Loucy (cell line): Measurements from ENCODE around the gene STARD13.

Source experiments
- H2AFZ ChIP-seq: fragments of 200-600 bp; sonication (generic); 2 replicates; pipeline ENCODE4 v1.6.0; 2016; ENCODE audit warnings: antibody characterized with exemption, mild to moderate bottlenecking, low read length, moderate library complexity
- H3F3A ChIP-seq: fragments of 200-600 bp; 2 replicates; pipeline ENCODE4 v1.6.0; 2016; ENCODE audit warnings: antibody characterized with exemption, low read depth, mild to moderate bottlenecking
- H3K27me3 ChIP-seq: fragments of 200-600 bp; sonication (generic); 2 replicates; pipeline ENCODE4 v1.6.1; 2014; ENCODE audit warnings: low read length, mild to moderate bottlenecking; ENCODE audit not compliant: insufficient read depth, poor library complexity, severe bottlenecking
- H3K36me3 ChIP-seq: fragments of 200-600 bp; sonication (generic); 2 replicates; pipeline ENCODE4 v1.6.1; 2016; ENCODE audit warnings: low read length; ENCODE audit not compliant: insufficient read depth
- H3K4me1 ChIP-seq: fragments of 200-600 bp; sonication (generic); 2 replicates; pipeline ENCODE4 v1.5.1; 2014; ENCODE audit warnings: low read length, mild to moderate bottlenecking; ENCODE audit not compliant: insufficient read depth, poor library complexity, severe bottlenecking
- H3K4me2 ChIP-seq: fragments of 200-600 bp; sonication (generic); 2 replicates; pipeline ENCODE4 v1.6.0; 2014; ENCODE audit warnings: antibody characterized with exemption, low read length, low read depth, mild to moderate bottlenecking; ENCODE audit not compliant: poor library complexity, severe bottlenecking
- H3K4me3 ChIP-seq: fragments of 200-600 bp; sonication (generic); 2 replicates; pipeline ENCODE4 v1.5.1; 2014; ENCODE audit warnings: low read length, mild to moderate bottlenecking, mixed read lengths; ENCODE audit not compliant: poor library complexity, severe bottlenecking
- H3K79me2 ChIP-seq: fragments of 200-600 bp; sonication (generic); 2 replicates; pipeline ENCODE4 v1.6.1; 2014; ENCODE audit warnings: low read length; ENCODE audit not compliant: insufficient read depth
- H3K9ac ChIP-seq: fragments of 200-600 bp; sonication (generic); 2 replicates; pipeline ENCODE4 v1.6.0; 2014; ENCODE audit warnings: mild to moderate bottlenecking, low read depth, low read length, moderate library complexity; ENCODE audit not compliant: poor library complexity, severe bottlenecking
- H3K9me2 ChIP-seq: fragments of 200-600 bp; sonication (generic); replicated peaks from 2 replicates; pipeline ENCODE4 v1.6.1; 2016; ENCODE audit warnings: low read depth, low read length, mixed read lengths
- H3K9me3 ChIP-seq: fragments of 200-600 bp; sonication (generic); 2 replicates; pipeline ENCODE4 v1.6.1; 2014; ENCODE audit warnings: mild to moderate bottlenecking, antibody characterized with exemption, low read length, low read depth; ENCODE audit not compliant: insufficient read depth
- H4K20me1 ChIP-seq: fragments of 200-600 bp; sonication (generic); 2 replicates; pipeline ENCODE4 v1.6.0; 2014; ENCODE audit warnings: antibody characterized with exemption, low read length, mild to moderate bottlenecking; ENCODE audit not compliant: insufficient read depth, poor library complexity, severe bottlenecking
- CTCF ChIP-seq: fragments of 200-600 bp; sonication (generic); conservative IDR thresholded peaks from 2 replicates; pipeline ENCODE4 v1.5.1; 2014; ENCODE audit warnings: mild to moderate bottlenecking, antibody characterized with exemption, low read length
- EZH2phosphoT487 ChIP-seq: fragments of 200-600 bp; IDR thresholded peaks from 2 replicates; pipeline ENCODE4 v1.6.1; 2018; ENCODE audit warnings: antibody characterized with exemption, mild to moderate bottlenecking, moderate library complexity, borderline replicate concordance

STARD13 gene

DNA sequence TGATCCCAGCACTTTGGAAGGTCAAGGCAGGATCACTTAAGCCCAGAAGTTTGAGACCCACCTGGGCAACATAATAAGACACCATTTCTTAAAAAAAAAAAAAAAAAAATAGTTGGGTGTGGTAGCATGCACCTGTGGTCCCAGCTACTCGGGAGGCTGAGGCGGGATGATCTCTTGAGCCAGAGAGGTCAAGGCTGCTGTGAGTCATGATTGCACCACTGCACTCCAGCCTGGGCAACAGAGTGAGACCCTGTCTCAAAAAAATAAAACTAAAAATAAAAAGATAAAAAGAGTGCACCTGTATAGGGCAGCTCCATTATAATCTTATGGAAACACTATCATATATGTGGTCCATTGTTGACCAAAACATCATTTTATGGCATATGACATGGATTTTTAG lies 25.5 kb upstream of the STARD13 start:
- Histone ChIP-seq H3F3A (no peaks in the 10 kb centered on the region), H3K79me2 (no peaks in the 10 kb centered on the region), H4K20me1 (no peaks in the 10 kb centered on the region), H2AFZ (no peak overlapping the region), H3K4me2 (no peak overlapping the region), H3K9ac (no peak overlapping the region), H3K36me3 (no peaks in the 10 kb centered on the region), H3K27me3 (no peaks in the 10 kb centered on the region), H3K4me1 (no peaks in the 10 kb centered on the region), H3K4me3 (no peak overlapping the region), H3K9me2 (no peaks in the 10 kb centered on the region), H3K9me3 (no peaks in the 10 kb centered on the region)
- TF ChIP-seq EZH2phosphoT487 = no peak
- TF ChIP-seq CTCF = no peak

- Histone ChIP-seq H3K9ac (no peak overlapping the region), H3K4me3 (no peak overlapping the region), H2AFZ (no peak overlapping the region), H3K4me1 (no peaks in the 10 kb centered on the region), H3K9me2 (no peaks in the 10 kb centered on the region), H3F3A (no peaks in the 10 kb centered on the region), H4K20me1 (no peaks in the 10 kb centered on the region), H3K36me3 (no peaks in the 10 kb centered on the region), H3K79me2 (no peaks in the 10 kb centered on the region), H3K4me2 (no peak overlapping the region), H3K9me3 (no peaks in the 10 kb centered on the region), H3K27me3 (no peaks in the 10 kb centered on the region)
- no peak for TF ChIP-seq CTCF
- no peak for TF ChIP-seq EZH2phosphoT487
These were observed 24.9 kb upstream of the STARD13 start for GRCh38 chr13:33310245-33311038.

- Histone ChIP-seq H3K36me3 (no peaks in the 10 kb centered on the region), H4K20me1 (no peaks in the 10 kb centered on the region), H3F3A (no peaks in the 10 kb centered on the region), H3K4me1 (no peaks in the 10 kb centered on the region), H3K27me3 (no peaks in the 10 kb centered on the region), H3K79me2 (no peaks in the 10 kb centered on the region), H3K4me2 (no peak overlapping the region), H3K9me2 (no peaks in the 10 kb centered on the region), H3K4me3 (no peak overlapping the region), H3K9ac (no peak overlapping the region), H3K9me3 (no peaks in the 10 kb centered on the region), H2AFZ (no peak overlapping the region)
- TF ChIP-seq EZH2phosphoT487 (no peak), CTCF (no peak)
These were observed 23.3 kb upstream of the STARD13 start for GRCh38 chr13:33308863-33309262.
